H9 (cell line): ENCODE results near the gene PCDH9. TPM values are rescaled to one million over a fixed set of nuclear protein-coding genes. Genes with fewer than 3 reads are reported as not detected.

Experiments
- DNase-seq: peaks from one replicate; pipeline ENCODE4 v3.0.0-alpha.2; 2017
- H2AFZ ChIP-seq: one replicate; pipeline ENCODE4 v1.6.1; 2013; ENCODE audit warnings: mild to moderate bottlenecking, low read length, control low read depth, moderate library complexity
- H2AK5ac ChIP-seq: 2 replicates; pipeline ENCODE4 v1.6.1; 2013; ENCODE audit warnings: low read length, control low read depth, mixed read lengths; ENCODE audit not compliant: insufficient read length
- H2BK120ac ChIP-seq: one replicate; pipeline ENCODE4 v1.6.1; 2013; ENCODE audit warnings: low read depth, mild to moderate bottlenecking, low read length, control low read depth, inconsistent platforms; ENCODE audit not compliant: poor library complexity, severe bottlenecking
- H2BK12ac ChIP-seq: 2 replicates; pipeline ENCODE4 v1.6.1; 2013; ENCODE audit warnings: low read length, control low read depth, mixed read lengths, low read depth; ENCODE audit not compliant: insufficient read length
- H2BK15ac ChIP-seq: 2 replicates; pipeline ENCODE4 v1.6.1; 2013; ENCODE audit warnings: low read depth, low read length, control low read depth
- H2BK20ac ChIP-seq: one replicate; pipeline ENCODE4 v1.6.1; 2013; ENCODE audit warnings: low read depth, mild to moderate bottlenecking, low read length, control low read depth, inconsistent platforms; ENCODE audit not compliant: poor library complexity, severe bottlenecking
- H2BK5ac ChIP-seq: 2 replicates; pipeline ENCODE4 v1.6.1; 2013; ENCODE audit warnings: low read length, control low read depth, mixed read lengths; ENCODE audit not compliant: insufficient read length
- H3K14ac ChIP-seq: 2 replicates; pipeline ENCODE4 v1.6.1; 2013; ENCODE audit warnings: low read length, control low read depth; ENCODE audit not compliant: insufficient read depth
- H3K18ac ChIP-seq: 2 replicates; pipeline ENCODE4 v1.6.1; 2013; ENCODE audit warnings: low read depth, mild to moderate bottlenecking, mixed read lengths, low read length, control low read depth; ENCODE audit not compliant: insufficient read length
- H3K23ac ChIP-seq: 2 replicates; pipeline ENCODE4 v1.6.1; 2013; ENCODE audit warnings: low read length, control low read depth, mixed read lengths, low read depth; ENCODE audit not compliant: insufficient read length
- H3K23me2 ChIP-seq: 2 replicates; pipeline ENCODE4 v1.6.1; 2013; ENCODE audit warnings: low read depth, mild to moderate bottlenecking, mixed read lengths, low read length, control low read depth; ENCODE audit not compliant: insufficient read length, poor library complexity, severe bottlenecking
- H3K27ac ChIP-seq: 2 replicates; pipeline ENCODE4 v1.5.1; 2013; ENCODE audit warnings: low read length, control low read depth, mixed read lengths, low read depth; ENCODE audit not compliant: insufficient read length
- H3K27me3 ChIP-seq: 2 replicates; pipeline ENCODE4 v1.6.1; 2013; ENCODE audit warnings: low read length, control low read depth, inconsistent platforms; ENCODE audit not compliant: insufficient read depth
- H3K4ac ChIP-seq: 2 replicates; pipeline ENCODE4 v1.6.1; 2013; ENCODE audit warnings: low read depth, mild to moderate bottlenecking, control low read depth, inconsistent platforms, low read length, moderate library complexity
- H3K4me1 ChIP-seq: 2 replicates; pipeline ENCODE4 v1.6.1; 2013; ENCODE audit warnings: low read length, control low read depth, inconsistent platforms; ENCODE audit not compliant: insufficient read depth
- H3K4me2 ChIP-seq: 2 replicates; pipeline ENCODE4 v1.6.1; 2013; ENCODE audit warnings: low read length, control low read depth, mixed read lengths; ENCODE audit not compliant: insufficient read length, insufficient read depth
- H3K56ac ChIP-seq: 2 replicates; pipeline ENCODE4 v1.6.1; 2013; ENCODE audit warnings: low read depth, mild to moderate bottlenecking, mixed read lengths, low read length, control low read depth; ENCODE audit not compliant: insufficient read length
- H3K79me1 ChIP-seq: 2 replicates; pipeline ENCODE4 v1.6.1; 2013; ENCODE audit warnings: low read depth, mild to moderate bottlenecking, moderate library complexity, low read length, control low read depth, inconsistent platforms; ENCODE audit not compliant: insufficient read depth, poor library complexity, severe bottlenecking
- H3K79me2 ChIP-seq: 2 replicates; pipeline ENCODE4 v1.6.1; 2013; ENCODE audit warnings: low read length, control low read depth, inconsistent platforms; ENCODE audit not compliant: insufficient read depth
- H3K9ac ChIP-seq: 2 replicates; pipeline ENCODE4 v1.6.1; 2013; ENCODE audit warnings: low read length, control low read depth, mixed read lengths; ENCODE audit not compliant: insufficient read length; ENCODE audit errors: extremely low read depth
- H3K9me3 ChIP-seq: one replicate; pipeline ENCODE4 v1.6.1; 2013; ENCODE audit warnings: low read depth, low read length, inconsistent platforms; ENCODE audit not compliant: control insufficient read depth
- H3T11ph ChIP-seq: one replicate; pipeline ENCODE4 v1.6.1; 2013; ENCODE audit warnings: mild to moderate bottlenecking, low read length, control low read depth, inconsistent platforms
- H4K20me1 ChIP-seq: one replicate; pipeline ENCODE4 v1.6.1; 2013; ENCODE audit not compliant: control insufficient read depth, insufficient read length, insufficient read depth
- H4K5ac ChIP-seq: 2 replicates; pipeline ENCODE4 v1.6.1; 2013; ENCODE audit warnings: low read depth, mild to moderate bottlenecking, mixed read lengths, low read length, control low read depth; ENCODE audit not compliant: insufficient read length
- H4K8ac ChIP-seq: replicated peaks from 2 replicates; pipeline ENCODE4 v1.6.1; 2013; ENCODE audit warnings: low read length, control low read depth, mixed read lengths, low read depth; ENCODE audit not compliant: insufficient read length
- H4K91ac ChIP-seq: 2 replicates; pipeline ENCODE4 v1.6.1; 2013; ENCODE audit warnings: low read depth, mild to moderate bottlenecking, moderate library complexity, mixed read lengths, low read length, control low read depth; ENCODE audit not compliant: insufficient read length
- H3K27ac Mint-ChIP-seq, 3 experiments: 2 replicates in 2 of 3; 3 replicates in 1 of 3; pipeline ENCODE4 v1.8.0; 2020 to 2021; ENCODE audit warnings: mixed read lengths in 3 of 3, mild to moderate bottlenecking in 1 of 3, moderate library complexity in 1 of 3
- H3K27me3 Mint-ChIP-seq: 2 replicates; pipeline ENCODE4 v1.8.0; 2021; ENCODE audit warnings: low read depth, mild to moderate bottlenecking, moderate library complexity, mixed read lengths
- H3K36me3 Mint-ChIP-seq, 3 experiments: 2 replicates in 2 of 3; 3 replicates in 1 of 3; pipeline ENCODE4 v1.8.0; 2020 to 2021; ENCODE audit warnings: low read depth in 3 of 3, mixed read lengths in 3 of 3; ENCODE audit not compliant: insufficient read depth in 1 of 3
- H3K4me1 Mint-ChIP-seq, 2 experiments: 2 replicates each; pipeline ENCODE4 v1.8.0; 2020; ENCODE audit warnings: mixed read lengths in 2 of 2
- H3K4me3 Mint-ChIP-seq, 2 experiments: 2 replicates in 1 of 2; 3 replicates in 1 of 2; pipeline ENCODE4 v1.8.0; 2020 to 2021; ENCODE audit warnings: mild to moderate bottlenecking in 2 of 2, mixed read lengths in 2 of 2, moderate library complexity in 1 of 2
- H3K9me3 Mint-ChIP-seq, 2 experiments: 2 replicates in 1 of 2; 3 replicates in 1 of 2; pipeline ENCODE4 v1.8.0; 2020; ENCODE audit warnings: mild to moderate bottlenecking in 2 of 2, mixed read lengths in 2 of 2, moderate library complexity in 1 of 2
- CTCF ChIP-seq: fragments of 200-600 bp; sonication (generic); conservative IDR thresholded peaks from 3 replicates; pipeline ENCODE4 v1.8.0; 2021; ENCODE audit warnings: antibody characterized with exemption, mild to moderate bottlenecking
- WGBS: extraction: QIAGEN DNeasy Blood & Tissue Kit; methylation state at CpG from one replicate; pipeline ENCODE4 v1.1.7; 2013; ENCODE audit warnings: missing lambda C conversion rate, low lambda C conversion rate, mixed read lengths; ENCODE audit not compliant: insufficient read length; ENCODE audit errors: extremely low coverage; 5-methylcytosine and 5-hydroxymethylcytosine counted together
- total RNA-seq: library from RNA; stranded (reverse); gene quantifications from 2 replicates; pipeline ENCODE4 v1.2.1, GENCODE V29; 2021

Gene PCDH9
- total RNA-seq, 1 experiment from 2014 or later: 0.11 TPM

- Histone ChIP-seq H3K9ac (no peak overlapping the region), H4K8ac (no peak overlapping the region)
- no CpG with 5 or more reads among the region's 1 CpG for WGBS
Measured at GRCh38 chr13:67219113-67219512, 11.0 kb downstream of the PCDH9 start.

More at GRCh38 chr13:67219113-67219512, 11.0 kb downstream of the PCDH9 start:
- no peak for TF ChIP-seq CTCF
- H3K14ac ChIP-seq: no peak overlapping the region
- H3K27ac Mint-ChIP-seq: no peak overlapping the region
- H3T11ph ChIP-seq: no peak overlapping the region
- no peak overlapping the region for H3K4ac ChIP-seq
- H3K4me2 ChIP-seq: no peak overlapping the region
- H3K27ac ChIP-seq: no peak overlapping the region
- H2BK20ac ChIP-seq: no peak overlapping the region
- no peak overlapping the region for H3K4me3 Mint-ChIP-seq
- H2BK15ac ChIP-seq: no peak overlapping the region
- no peaks in the 10 kb centered on the region for H3K4me1 ChIP-seq
- H2AFZ ChIP-seq: no peak overlapping the region
- no peak overlapping the region for H2BK120ac ChIP-seq
- no peak overlapping the region for H2BK5ac ChIP-seq
- no peaks in the 10 kb centered on the region for H3K36me3 Mint-ChIP-seq
- H2AK5ac ChIP-seq: no peak overlapping the region
- no peak overlapping the region for H3K56ac ChIP-seq
- H3K4me1 Mint-ChIP-seq: peaks cover 2 to 7% of the 10 kb centered on the region in 2 experiments
- H3K27me3 ChIP-seq: no peaks in the 10 kb centered on the region
- H2BK12ac ChIP-seq: no peak overlapping the region
- no peaks in the 10 kb centered on the region for H3K9me3 Mint-ChIP-seq
- no peak overlapping the region for H4K5ac ChIP-seq
- no peaks in the 10 kb centered on the region for H3K79me2 ChIP-seq
- no peaks in the 10 kb centered on the region for H3K79me1 ChIP-seq
- H3K18ac ChIP-seq: no peak overlapping the region
- no peak overlapping the region for H3K23ac ChIP-seq
- H4K91ac ChIP-seq: no peak overlapping the region
- no peaks in the 10 kb centered on the region for H3K27me3 Mint-ChIP-seq
- DNase-seq: no peak
- no peaks in the 10 kb centered on the region for H3K9me3 ChIP-seq
- no peaks in the 10 kb centered on the region for H3K23me2 ChIP-seq
- no peaks in the 10 kb centered on the region for H4K20me1 ChIP-seq
